Naive thymus-derived CD8-positive, alpha-beta T cell (primary cell): ENCODE results near the gene SP8. TPM values are rescaled to one million over a fixed set of nuclear protein-coding genes. Genes with fewer than 3 reads are reported as not detected.

Source experiments
- ATAC-seq, 2 donors: fragments of 150-1000 bp; cut with Tn5 transposase in 1 of 2; sonication (Bioruptor Pico), chemical (Tn5 transposase) in 1 of 2; 1 replicate in 1 of 2; 2 replicates in 1 of 2; pipeline ENCODE4 v1.10.0; 2021; ENCODE audit warnings: mild to moderate bottlenecking in 2 of 2, moderate library complexity in 2 of 2
- POLR2A ChIA-PET: fragments of 350-600 bp; sonication (Branson Sonifier 250); formaldehyde crosslinking; loops from one replicate; lab custom pipeline; 2021; ENCODE audit warnings: antibody characterized with exemption; lab: Charles Lee
- DNase-seq, 10 donors: peaks; one replicate each; pipeline versions ENCODE4 v3.0.0 to v3.0.0-alpha.2; 2020 to 2022
- H3K27ac Mint-ChIP-seq, 10 donors: one replicate each; pipeline ENCODE4 v1.8.0; 2020 to 2022; ENCODE audit warnings: mild to moderate bottlenecking in 10 of 10, mixed read lengths in 10 of 10, moderate library complexity in 4 of 10, inconsistent platforms in 1 of 10
- H3K27me3 Mint-ChIP-seq, 5 donors: one replicate each; pipeline ENCODE4 v1.8.0; 2021 to 2022; ENCODE audit warnings: mixed read lengths in 5 of 5
- H3K36me3 Mint-ChIP-seq, 3 donors: one replicate each; pipeline ENCODE4 v1.8.0; 2020 to 2022; ENCODE audit warnings: mixed read lengths in 3 of 3, mild to moderate bottlenecking in 2 of 3, inconsistent platforms in 1 of 3
- H3K4me1 Mint-ChIP-seq, 4 donors: one replicate each; pipeline ENCODE4 v1.8.0; 2021 to 2022; ENCODE audit warnings: mixed read lengths in 4 of 4
- H3K4me3 Mint-ChIP-seq, 10 donors: one replicate each; pipeline ENCODE4 v1.8.0; 2020 to 2022; ENCODE audit warnings: mild to moderate bottlenecking in 10 of 10, mixed read lengths in 10 of 10, moderate library complexity in 6 of 10, inconsistent platforms in 1 of 10
- H3K9me3 Mint-ChIP-seq, 9 donors: one replicate each; pipeline ENCODE4 v1.8.0; 2020 to 2022; ENCODE audit warnings: mixed read lengths in 9 of 9, mild to moderate bottlenecking in 3 of 9, inconsistent platforms in 1 of 9, moderate library complexity in 1 of 9
- polyA plus RNA-seq, 3 donors: library from polyadenylated mRNA; unstranded; fragments of 300-500 nt; fragmentation: Illumina TruSeq; gene quantifications; one replicate each; pipeline ENCODE4 v1.2.3, GENCODE V29; 2021
- total RNA-seq, 8 experiments: library from RNA in 2 of 8; stranded (reverse) in 2 of 8; gene quantifications; one replicate each; pipeline ENCODE4 v1.2.3 and lab custom pipeline; 2021 to 2026

The SP8 gene
- total and polyA plus RNA-seq, 5 experiments from 2014 or later = not detected

DNA sequence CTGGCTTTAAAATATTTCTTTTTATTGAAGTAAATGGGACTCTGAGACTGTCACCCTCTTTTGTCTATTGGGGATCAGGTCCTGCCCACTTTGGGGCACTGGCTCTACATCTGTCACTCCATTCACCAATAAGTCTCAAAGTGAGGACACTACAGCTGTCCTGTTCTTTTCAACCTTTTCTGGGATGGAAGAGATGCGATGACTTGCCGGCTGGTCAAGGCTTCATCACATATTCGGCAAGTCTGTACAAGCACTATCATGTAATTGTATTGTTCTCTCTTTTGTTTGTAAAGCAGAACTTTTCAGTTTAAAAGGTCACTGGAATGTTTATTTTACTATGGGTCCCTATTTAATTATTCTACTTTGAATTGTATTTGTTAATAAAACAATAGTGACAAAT is 17.7 kb upstream of the SP8 start:
- Mint-ChIP-seq H3K4me1 (no peaks in the 10 kb centered on the region), H3K27me3 (peaks cover 11 to 41% (median 33%) of the 10 kb centered on the region in 5 donors), H3K27ac (no peak overlapping the region), H3K9me3 (peaks cover 0 to 26% (median 4%) of the 10 kb centered on the region in 9 donors), H3K4me3 (no peak overlapping the region), H3K36me3 (peaks cover 0 to 7% (median 0%) of the 10 kb centered on the region in 3 donors)
- DNase-seq (no peak), ATAC-seq (no peak)
- POLR2A ChIA-PET = no interaction called here

DNA sequence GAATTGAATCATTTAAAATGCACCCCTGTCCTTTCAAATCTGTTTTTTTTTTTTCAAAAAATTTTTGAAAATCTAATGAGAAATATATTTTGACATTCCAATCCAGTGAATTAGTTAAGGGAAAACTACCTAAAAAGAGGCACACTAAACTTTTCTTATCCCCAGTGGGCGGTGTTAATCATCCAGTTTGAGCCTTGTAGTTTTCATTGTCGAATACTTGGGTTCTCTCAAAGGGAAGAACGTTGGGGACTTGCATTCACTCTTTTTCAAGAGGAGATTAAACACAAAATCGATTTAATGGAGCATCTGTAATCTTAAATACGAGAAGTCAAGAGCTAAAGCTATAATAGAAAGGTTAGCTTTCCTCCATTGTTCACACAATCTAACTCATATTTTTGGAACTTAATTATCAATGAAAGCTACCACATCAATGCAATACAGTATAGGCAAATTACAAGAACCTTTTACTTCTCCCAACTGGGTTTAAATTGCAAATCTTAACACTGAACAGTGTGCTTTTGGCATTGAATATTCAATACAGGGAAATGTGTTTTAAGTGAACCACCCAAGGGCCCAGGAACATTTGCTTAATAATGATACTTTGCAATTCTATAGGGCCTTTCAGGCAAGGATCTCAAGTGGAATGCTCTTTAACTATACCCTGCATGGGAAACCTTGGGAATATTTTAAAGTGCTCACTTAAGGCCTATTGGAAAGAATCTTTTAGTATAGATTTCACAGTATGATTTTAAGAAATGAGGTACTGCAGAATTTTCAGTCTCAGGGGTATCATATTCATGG is 13.1 kb upstream of the SP8 start:
- Mint-ChIP-seq H3K4me1 (peaks cover 8 to 21% (median 15%) of the 10 kb centered on the region in 4 donors), H3K4me3 (peak overlapping the region in 1 of 10 donors; percentile 6), H3K9me3 (peaks cover 0 to 24% (median 5%) of the 10 kb centered on the region in 9 donors), H3K36me3 (peaks cover 4 to 18% (median 6%) of the 10 kb centered on the region in 3 donors), H3K27me3 (peaks cover 29 to 56% (median 53%) of the 10 kb centered on the region in 5 donors), H3K27ac (no peak overlapping the region)
- no peak for ATAC-seq
- no peak for DNase-seq
- POLR2A ChIA-PET = no interaction called here

DNA sequence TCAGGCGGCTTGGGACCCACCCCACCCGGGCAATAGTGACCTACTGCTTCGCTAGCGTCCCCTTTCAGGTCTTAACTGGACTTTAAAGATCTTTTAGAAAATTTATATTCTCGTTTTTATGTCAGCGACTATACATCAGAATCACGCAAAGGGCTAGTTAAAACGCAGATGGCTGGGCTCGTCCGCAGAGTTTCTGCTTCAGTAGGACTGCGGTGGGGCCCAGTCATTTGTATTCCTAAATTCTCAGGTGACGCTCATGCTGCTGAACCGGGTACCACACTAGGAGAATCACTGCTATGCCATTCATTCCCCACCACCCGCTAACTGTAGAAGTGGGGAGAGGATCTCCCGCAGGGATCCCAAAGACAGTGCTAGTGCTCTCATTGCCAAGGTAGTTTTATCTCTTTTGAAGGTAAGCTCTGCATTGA is 12.0 kb upstream of the SP8 start:
- Mint-ChIP-seq H3K36me3 (peaks cover 7 to 24% (median 8%) of the 10 kb centered on the region in 3 donors), H3K9me3 (peaks cover 0 to 25% (median 5%) of the 10 kb centered on the region in 9 donors), H3K4me1 (peaks cover 8 to 21% (median 15%) of the 10 kb centered on the region in 4 donors), H3K4me3 (peak overlapping the region; percentile 61 to 84 (median 75)), H3K27me3 (peaks cover 33 to 60% (median 56%) of the 10 kb centered on the region in 5 donors), H3K27ac (no peak overlapping the region)
- POLR2A ChIA-PET = no interaction called here
- DNase-seq (no peak), ATAC-seq (no peak)

DNA sequence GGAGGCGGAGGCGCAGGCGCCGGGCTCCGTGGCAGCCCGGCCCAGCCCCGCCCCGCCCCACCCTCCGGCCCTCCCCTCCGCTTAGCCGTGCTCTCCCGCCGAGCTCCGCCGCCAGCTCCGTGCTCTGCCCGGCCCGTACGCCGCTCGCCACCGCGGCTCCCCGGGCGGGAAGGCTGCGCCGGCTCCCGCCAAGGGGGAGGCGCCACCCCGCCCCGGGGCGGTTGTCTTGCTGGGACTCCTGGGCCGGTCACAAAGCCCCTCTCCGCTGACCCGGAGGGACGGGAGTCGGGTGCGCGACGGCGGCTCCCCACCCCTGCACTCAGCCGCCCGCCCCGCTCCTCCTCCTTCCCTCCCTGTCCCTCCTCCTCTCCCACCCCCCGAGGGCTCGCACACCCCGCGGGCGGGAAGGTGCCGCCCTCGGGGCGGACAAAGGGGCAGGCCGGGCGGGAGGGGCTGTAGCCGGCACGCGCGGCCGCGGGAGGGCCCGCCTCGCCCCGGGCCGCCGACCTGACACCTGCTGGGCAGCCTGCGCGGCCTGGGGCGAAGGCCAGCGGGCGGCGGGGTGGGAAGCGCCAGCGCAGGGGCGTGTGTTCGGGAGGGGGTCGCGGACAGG is 11.5 kb upstream of the SP8 start:
- Mint-ChIP-seq H3K4me3 (peak overlapping the region in 3 of 10 donors; percentile 61 to 84 (median 83)), H3K27ac (peak overlapping the region in 1 of 10 donors; percentile 61), H3K9me3 (peaks cover 0 to 29% (median 6%) of the 10 kb centered on the region in 9 donors), H3K4me1 (peaks cover 8 to 21% (median 15%) of the 10 kb centered on the region in 4 donors), H3K36me3 (peaks cover 7 to 24% (median 8%) of the 10 kb centered on the region in 3 donors), H3K27me3 (peaks cover 35 to 65% (median 56%) of the 10 kb centered on the region in 5 donors)
- POLR2A ChIA-PET = no interaction called here
- no peak for DNase-seq
- ATAC-seq = peak; percentile 53 to 74

DNA sequence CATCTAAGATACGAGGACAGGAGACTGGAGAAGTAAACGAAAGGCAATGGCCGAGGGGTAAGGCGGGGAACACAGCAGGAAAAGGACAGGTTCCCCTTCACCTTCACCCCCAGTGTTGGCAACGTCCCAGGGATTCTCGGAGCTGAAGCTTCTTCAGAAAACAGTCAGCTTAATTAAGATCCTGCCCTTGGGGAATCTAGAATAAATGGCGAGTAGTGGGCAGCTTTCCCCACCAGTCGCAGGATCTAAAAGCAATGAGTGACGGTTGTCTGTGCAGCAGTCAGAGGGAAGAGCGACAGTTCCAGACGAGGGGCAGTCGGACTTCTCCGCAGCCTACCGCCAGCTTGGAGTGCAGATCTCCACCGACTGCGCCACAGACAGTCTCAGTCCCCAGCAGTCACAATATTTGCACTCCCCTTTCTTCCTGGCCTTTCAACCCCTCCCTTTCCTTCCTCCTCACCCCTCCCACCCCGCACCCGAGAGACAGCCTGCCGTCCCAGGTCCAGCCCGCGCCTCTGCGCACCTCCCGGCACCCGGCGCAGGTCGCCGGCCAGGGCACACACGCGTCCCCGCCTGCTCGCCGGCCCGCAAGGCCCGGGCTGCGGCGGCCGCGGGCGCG is 10.9 kb upstream of the SP8 start:
- ATAC-seq (peak; percentile 67), DNase-seq (no peak)
- H3K27ac Mint-ChIP-seq = peak overlapping the region in 3 of 10 donors; percentile 61 to 84 (median 69)
- POLR2A ChIA-PET = no interaction called here
- H3K9me3 Mint-ChIP-seq = peaks cover 0 to 34% (median 9%) of the 10 kb centered on the region in 9 donors
- peaks cover 7 to 24% (median 8%) of the 10 kb centered on the region in 3 donors for H3K36me3 Mint-ChIP-seq
- H3K4me1 Mint-ChIP-seq = peaks cover 8 to 21% (median 15%) of the 10 kb centered on the region in 4 donors
- peak overlapping the region; percentile 80 to 93 (median 87) for H3K4me3 Mint-ChIP-seq
- H3K27me3 Mint-ChIP-seq = peaks cover 38 to 65% (median 62%) of the 10 kb centered on the region in 5 donors

DNA sequence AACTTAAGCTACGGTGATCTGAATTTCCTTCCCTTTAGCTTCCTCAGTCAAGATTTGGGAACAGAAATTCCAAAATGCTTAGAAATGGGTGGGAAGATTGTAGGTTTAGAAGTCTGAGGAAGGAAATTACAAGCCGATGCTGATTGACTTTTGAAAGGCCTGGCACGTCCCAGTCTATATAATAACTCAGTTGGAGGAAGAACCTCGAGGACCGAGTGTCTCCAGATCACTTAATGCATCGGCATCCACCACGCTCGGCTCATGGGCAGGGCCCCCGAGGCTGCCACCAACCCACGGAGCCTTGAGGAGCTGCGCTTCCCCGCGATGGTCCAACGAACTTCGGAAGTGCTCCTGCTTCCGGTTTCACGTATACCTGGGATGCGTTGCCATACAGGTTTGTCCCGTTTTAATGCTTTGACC is 10.4 kb upstream of the SP8 start:
- H3K9me3 Mint-ChIP-seq = peaks cover 0 to 39% (median 9%) of the 10 kb centered on the region in 9 donors
- POLR2A ChIA-PET = interaction anchor here (0.6 kb wide), 1 partner anchor 29 kb away, joined by 3 read pairs; no protein-coding TSS in a partner anchor
- no peak for DNase-seq
- H3K4me1 Mint-ChIP-seq = peaks cover 8 to 21% (median 15%) of the 10 kb centered on the region in 4 donors
- peak overlapping the region; percentile 80 to 93 (median 87) for H3K4me3 Mint-ChIP-seq
- H3K36me3 Mint-ChIP-seq = peaks cover 7 to 29% (median 8%) of the 10 kb centered on the region in 3 donors
- H3K27ac Mint-ChIP-seq = peak overlapping the region in 2 of 10 donors; percentile 61 to 69
- peaks cover 35 to 69% (median 66%) of the 10 kb centered on the region in 5 donors for H3K27me3 Mint-ChIP-seq
- ATAC-seq = no peak

DNA sequence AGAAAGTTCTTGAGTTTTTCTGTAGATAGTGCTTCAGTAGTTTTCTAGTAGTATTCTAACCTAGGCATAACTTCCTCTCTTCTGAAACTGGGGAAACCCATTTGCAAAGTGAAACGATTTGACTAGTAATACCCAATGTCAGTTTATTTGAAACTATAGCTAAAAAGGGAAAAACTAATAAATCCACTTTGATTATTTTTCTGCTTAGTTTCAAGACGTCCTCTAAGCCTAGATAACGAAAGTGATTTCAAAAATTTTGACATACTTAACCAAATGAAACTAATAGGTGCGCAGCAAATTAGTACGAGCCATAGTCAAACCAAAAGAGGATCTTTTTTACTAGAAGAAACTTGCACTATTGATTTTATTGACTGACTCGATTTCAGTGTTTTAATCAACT is 9.8 kb upstream of the SP8 start:
- DNase-seq (no peak), ATAC-seq (no peak)
- peaks cover 7 to 35% (median 8%) of the 10 kb centered on the region in 3 donors for H3K36me3 Mint-ChIP-seq
- peaks cover 8 to 21% (median 15%) of the 10 kb centered on the region in 4 donors for H3K4me1 Mint-ChIP-seq
- H3K4me3 Mint-ChIP-seq = peak overlapping the region in 9 of 10 donors; percentile 24 to 90 (median 86)
- peaks cover 0 to 44% (median 11%) of the 10 kb centered on the region in 9 donors for H3K9me3 Mint-ChIP-seq
- H3K27ac Mint-ChIP-seq = no peak overlapping the region
- POLR2A ChIA-PET = interaction anchor here (0.6 kb wide), 1 partner anchor 28 kb away, joined by 3 read pairs; no protein-coding TSS in a partner anchor
- H3K27me3 Mint-ChIP-seq = peaks cover 39 to 73% (median 68%) of the 10 kb centered on the region in 5 donors

DNA sequence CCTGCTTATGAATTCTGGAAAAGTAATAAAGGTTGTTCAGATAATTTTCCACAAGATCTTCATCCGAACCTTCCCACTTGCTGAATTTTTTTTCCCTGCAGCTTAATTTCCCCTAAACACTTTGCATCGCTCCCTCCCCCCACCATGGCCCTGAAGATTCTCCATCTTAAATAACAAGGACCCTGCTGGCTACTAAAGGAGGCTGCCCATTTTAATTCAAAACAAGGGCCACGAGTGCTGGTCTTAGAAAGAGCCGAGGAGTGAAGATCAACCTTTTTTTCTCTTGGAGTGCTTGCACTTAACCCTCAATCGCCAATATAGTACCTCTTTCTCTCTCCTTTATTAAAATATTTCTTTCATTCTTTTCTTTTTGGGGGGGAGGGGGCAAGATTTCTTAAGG is 9.2 kb upstream of the SP8 start:
- H3K4me3 Mint-ChIP-seq = peak overlapping the region in 1 of 10 donors; percentile 1
- peaks cover 0 to 50% (median 12%) of the 10 kb centered on the region in 9 donors for H3K9me3 Mint-ChIP-seq
- no peak overlapping the region for H3K27ac Mint-ChIP-seq
- peaks cover 45 to 79% (median 71%) of the 10 kb centered on the region in 5 donors for H3K27me3 Mint-ChIP-seq
- POLR2A ChIA-PET = no interaction called here
- ATAC-seq (no peak), DNase-seq (no peak)
- H3K4me1 Mint-ChIP-seq = peaks cover 8 to 24% (median 15%) of the 10 kb centered on the region in 4 donors
- peaks cover 7 to 38% (median 8%) of the 10 kb centered on the region in 3 donors for H3K36me3 Mint-ChIP-seq

DNA sequence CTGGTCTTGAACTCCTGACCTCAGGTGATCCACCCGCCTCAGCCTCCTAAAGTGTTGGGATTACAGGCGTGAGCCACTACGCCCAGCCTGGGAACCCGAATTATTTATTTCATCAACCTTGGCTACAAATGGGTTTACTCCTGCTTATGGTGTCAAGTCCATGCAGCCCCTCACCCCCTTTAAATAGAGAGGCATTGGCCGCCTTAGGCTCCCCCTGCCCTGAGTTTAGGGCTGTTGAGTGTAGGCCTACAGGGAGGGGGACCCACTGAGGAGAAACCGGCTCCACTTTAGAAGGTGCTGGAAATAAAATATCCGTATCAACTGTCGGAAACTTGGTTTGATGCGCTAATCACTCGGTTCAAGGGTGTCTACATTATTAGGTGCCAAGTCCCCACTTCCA is 8.7 kb upstream of the SP8 start:
- H3K36me3 Mint-ChIP-seq = peaks cover 7 to 41% (median 8%) of the 10 kb centered on the region in 3 donors
- POLR2A ChIA-PET = no interaction called here
- no peak for ATAC-seq
- H3K4me1 Mint-ChIP-seq = peaks cover 8 to 24% (median 15%) of the 10 kb centered on the region in 4 donors
- no peak for DNase-seq
- H3K9me3 Mint-ChIP-seq = peaks cover 0 to 53% (median 14%) of the 10 kb centered on the region in 9 donors
- H3K27me3 Mint-ChIP-seq = peaks cover 50 to 85% (median 75%) of the 10 kb centered on the region in 5 donors
- no peak overlapping the region for H3K27ac Mint-ChIP-seq
- no peak overlapping the region for H3K4me3 Mint-ChIP-seq

DNA sequence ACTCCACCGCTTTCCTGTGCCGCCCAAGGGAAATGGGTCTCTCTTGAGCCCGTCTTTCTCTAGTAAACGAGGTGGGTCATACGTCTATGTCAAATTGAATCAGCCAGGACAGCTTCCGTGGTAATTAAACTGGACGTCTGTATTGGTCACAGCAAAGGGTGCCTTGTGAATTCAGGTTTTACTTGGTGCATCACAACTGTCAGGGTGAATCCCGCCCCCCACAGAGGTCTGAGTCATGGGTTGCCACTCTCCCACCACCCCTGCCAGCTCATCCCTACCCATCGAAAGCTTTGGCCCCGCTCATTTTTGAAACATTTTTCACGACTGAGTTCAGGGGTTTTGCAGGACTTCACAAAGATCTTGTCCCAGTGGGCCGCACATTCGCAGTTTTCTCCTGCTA is 8.0 kb upstream of the SP8 start:
- H3K4me3 Mint-ChIP-seq = no peak overlapping the region
- H3K27ac Mint-ChIP-seq = no peak overlapping the region
- peaks cover 0 to 55% (median 17%) of the 10 kb centered on the region in 9 donors for H3K9me3 Mint-ChIP-seq
- H3K4me1 Mint-ChIP-seq = peaks cover 8 to 24% (median 15%) of the 10 kb centered on the region in 4 donors
- peaks cover 8 to 43% (median 11%) of the 10 kb centered on the region in 3 donors for H3K36me3 Mint-ChIP-seq
- peaks cover 50 to 87% (median 77%) of the 10 kb centered on the region in 5 donors for H3K27me3 Mint-ChIP-seq
- POLR2A ChIA-PET = no interaction called here
- DNase-seq = no peak
- no peak for ATAC-seq

DNA sequence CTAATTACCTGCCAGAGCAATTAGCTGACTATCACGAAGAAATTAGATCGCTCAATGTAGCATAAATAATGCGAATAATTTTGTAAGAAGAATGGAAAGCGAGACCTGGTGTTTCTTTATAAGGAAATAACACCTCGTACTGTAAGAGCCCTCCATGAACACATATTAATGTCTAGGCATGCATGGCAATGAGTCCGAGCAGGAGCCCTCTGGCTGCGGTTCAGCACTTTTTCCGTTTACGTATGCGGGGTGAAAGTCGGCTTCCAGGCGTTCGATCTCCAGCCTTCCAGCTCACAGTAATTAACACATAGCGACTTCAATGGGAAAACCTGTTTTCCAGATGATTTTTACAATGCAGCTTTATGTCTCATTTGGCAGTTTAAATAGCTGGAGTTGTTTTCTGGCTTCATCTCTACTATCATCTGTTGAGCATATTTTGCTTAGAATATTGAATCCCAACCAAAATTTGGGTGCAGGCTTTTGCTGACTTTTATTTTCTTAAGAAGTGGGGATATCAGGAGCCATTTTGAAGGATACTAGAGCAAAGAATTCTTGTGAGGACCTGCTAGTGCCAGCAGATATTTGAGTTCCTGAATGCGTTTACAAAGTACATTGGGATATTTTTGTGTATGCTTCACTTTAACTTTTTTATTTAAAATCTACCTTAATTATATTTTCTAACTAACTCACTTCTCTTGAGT is 7.2 kb upstream of the SP8 start:
- Mint-ChIP-seq H3K27me3 (peaks cover 45 to 82% (median 74%) of the 10 kb centered on the region in 5 donors), H3K4me3 (no peak overlapping the region), H3K4me1 (peaks cover 4 to 20% (median 11%) of the 10 kb centered on the region in 4 donors), H3K36me3 (peaks cover 5 to 38% (median 7%) of the 10 kb centered on the region in 3 donors), H3K27ac (peak overlapping the region in 1 of 10 donors; percentile 24), H3K9me3 (peaks cover 0 to 55% (median 17%) of the 10 kb centered on the region in 9 donors)
- POLR2A ChIA-PET = no interaction called here
- ATAC-seq (no peak), DNase-seq (no peak)
